HepG2 (cell line): ENCODE results near the gene AGR2. TPM values are rescaled to one million over a fixed set of nuclear protein-coding genes. Genes with fewer than 3 reads are reported as not detected.

Experiments
- ATAC-seq: fragments of 200-7000 bp; cut with Tn5 transposase; 3 replicates; pipeline ENCODE4 v1.9.1; 2020; ENCODE audit warnings: mild to moderate bottlenecking, moderate library complexity
- BruUV-seq: library from RNA; stranded (reverse); fragments of 400-500 nt; replicated peaks from 2 replicates; lab custom pipeline; 2021; lab: Mats Ljungman, UMichigan
- CTCF ChIA-PET: fragments of 300-600 bp; formaldehyde crosslinking; extraction: SDS; loops from one replicate; lab custom pipeline; 2021; ENCODE audit warnings: low total read pairs, inconsistent platforms, low intra/inter-chr PET ratio; lab: Yijun Ruan, JAX
- POLR2A ChIA-PET: fragments of 350-600 bp; sonication (Branson Sonifier 250); formaldehyde crosslinking; loops from one replicate; lab custom pipeline; 2020; ENCODE audit warnings: antibody characterized with exemption, inconsistent platforms; lab: Yijun Ruan, JAX
- DNase-seq: peaks from one replicate; pipeline ENCODE4 v3.0.0-alpha.2; 2015; ENCODE audit warnings: low spot score
- FAIRE-seq: peaks from 3 replicates; lab custom pipeline; 2011; peaks lifted over from hg19 to GRCh38; lab: Jason Lieb, UNC
- H2AFZ ChIP-seq: one replicate; pipeline ENCODE4 v1.6.1; 2011; ENCODE audit warnings: low read length, inconsistent platforms
- H3K27ac ChIP-seq: fragments of 300-600 bp; 3 replicates; pipeline ENCODE4 v1.8.0; 2011; ENCODE audit warnings: mixed run types, mild to moderate bottlenecking, mixed read lengths, low read length, inconsistent platforms; ENCODE audit not compliant: insufficient read depth; ENCODE audit errors: extremely low read length
- H3K27me3 ChIP-seq, 2 experiments: fragments of 200-600 bp in 1 of 2; 2 replicates in 1 of 2; 3 replicates in 1 of 2; pipeline versions ENCODE4 v1.6.0 to v1.8.0; 2011; ENCODE audit warnings: low read length in 2 of 2, mild to moderate bottlenecking in 2 of 2, moderate library complexity in 2 of 2, inconsistent platforms in 1 of 2; ENCODE audit not compliant: insufficient read depth in 2 of 2, control insufficient read depth in 1 of 2
- H3K36me3 ChIP-seq, 2 experiments: fragments of 200-600 bp in 1 of 2; replicated peaks in 1 of 2; 2 replicates in 1 of 2; 3 replicates in 1 of 2; pipeline versions ENCODE4 v1.5.1 to v1.8.0; 2011; ENCODE audit warnings: low read length in 2 of 2, inconsistent platforms in 1 of 2; ENCODE audit not compliant: insufficient read depth in 2 of 2, control insufficient read depth in 1 of 2
- H3K4me1 ChIP-seq: 2 replicates; pipeline ENCODE4 v1.5.1; 2012; ENCODE audit warnings: low read length, inconsistent platforms; ENCODE audit not compliant: insufficient read depth
- H3K4me2 ChIP-seq: 2 replicates; pipeline ENCODE4 v1.6.0; 2011; ENCODE audit warnings: low read depth, low read length, inconsistent platforms
- H3K4me3 ChIP-seq, 3 experiments: fragments of 200-600 bp in 1 of 3; sonication (generic), shearing (Covaris generic) in 1 of 3; replicated peaks in 1 of 3; 2 replicates each; pipeline ENCODE4 v1.5.1; 2011 to 2016; ENCODE audit warnings: low read length in 3 of 3, inconsistent platforms in 2 of 3, low read depth in 2 of 3, mild to moderate bottlenecking in 2 of 3, control low read depth in 1 of 3, mixed read lengths in 1 of 3; ENCODE audit not compliant: insufficient read depth in 1 of 3
- H3K79me2 ChIP-seq: one replicate; pipeline ENCODE4 v1.6.1; 2011; ENCODE audit warnings: low read length, inconsistent platforms; ENCODE audit not compliant: insufficient read depth
- H3K9ac ChIP-seq: 2 replicates; pipeline ENCODE4 v1.6.0; 2011; ENCODE audit warnings: mild to moderate bottlenecking, low read depth, low read length, inconsistent platforms; ENCODE audit not compliant: insufficient read depth
- H3K9me3 ChIP-seq: 2 replicates; pipeline ENCODE4 v1.5.1; 2012; ENCODE audit warnings: mild to moderate bottlenecking, low read length
- H4K20me1 ChIP-seq: 2 replicates; pipeline ENCODE4 v1.6.0; 2011; ENCODE audit warnings: inconsistent platforms, mild to moderate bottlenecking, low read length, moderate library complexity; ENCODE audit not compliant: insufficient read depth
- ATF7-NPFF ChIP-seq: sonication (generic); formaldehyde crosslinking; IDR thresholded peaks from 2 replicates; pipeline ENCODE4 v1.8.1; 2023; ENCODE audit warnings: mild to moderate bottlenecking, low read depth, missing genetic modification reagents, moderate library complexity
- CAMTA2 ChIP-seq: sonication (generic); formaldehyde crosslinking; IDR thresholded peaks from 2 replicates; pipeline ENCODE4 v1.4.0; 2020; ENCODE audit warnings: mild to moderate bottlenecking, missing genetic modification reagents, borderline replicate concordance
- HMG20B ChIP-seq: conservative IDR thresholded peaks from 2 replicates; pipeline ENCODE4 v1.6.1; 2016; ENCODE audit warnings: missing genetic modification reagents, missing compliant biosample characterization
- HOXA3 ChIP-seq: sonication (generic); formaldehyde crosslinking; IDR thresholded peaks from 2 replicates; pipeline ENCODE4 v1.5.0; 2020; ENCODE audit warnings: missing genetic modification reagents
- KDM5A ChIP-seq: fragments of 200-600 bp; sonication (generic); IDR thresholded peaks from 2 replicates; pipeline ENCODE4 v1.7.0; 2018; ENCODE audit warnings: antibody characterized with exemption, mild to moderate bottlenecking, low read length, borderline replicate concordance
- KLF6 ChIP-seq: IDR thresholded peaks from 2 replicates; pipeline ENCODE4 v1.8.0; 2016; ENCODE audit warnings: missing biosample characterization, missing genetic modification reagents
- ZFAT ChIP-seq: sonication (generic); formaldehyde crosslinking; conservative IDR thresholded peaks from 2 replicates; pipeline ENCODE4 v1.8.1; 2023; ENCODE audit warnings: missing genetic modification reagents, inconsistent platforms
- ZNF496 ChIP-seq: sonication (generic); formaldehyde crosslinking; IDR thresholded peaks from 2 replicates; pipeline ENCODE4 v1.8.1; 2023; ENCODE audit warnings: mild to moderate bottlenecking, moderate library complexity, missing genetic modification reagents; ENCODE audit not compliant: insufficient replicate concordance
- ZNF574 ChIP-seq: sonication (generic); formaldehyde crosslinking; IDR thresholded peaks from 2 replicates; pipeline ENCODE4 v1.4.0; 2020; ENCODE audit warnings: missing genetic modification reagents
- WGBS: methylation state at CpG from one replicate; pipeline ENCODE4 v1.1.6; 2017; ENCODE audit warnings: low lambda C conversion rate; 5-methylcytosine and 5-hydroxymethylcytosine counted together
- in situ Hi-C: cut with HindIII; loops from 2 replicates; pipeline ENCODE4 v1.10.0; 2017; ENCODE audit warnings: low pct_unique_long_range_greater_than_20kb; ENCODE audit not compliant: extremely low pct_ligation_motif_present
- intact Hi-C: fragments of 100-400 bp; cut with micrococcal nuclease; formaldehyde crosslinking; loops from one replicate; pipeline ENCODE4 v1.10.0; 2022; ENCODE audit not compliant: unreplicated experiment
- polyA plus RNA-seq, 8 experiments: library from polyadenylated mRNA; depleted of rRNA in 3 of 8; stranded (reverse) in 7 of 8; unstranded in 1 of 8; fragments of >200 nt; fragmentation: Illumina TruSeq in 4 of 8; extraction: Trizol in 4 of 8; gene quantifications; 2 replicates each; pipeline versions ENCODE4 v1.2.1 to v1.2.3, GENCODE V29; 2011 to 2016; ENCODE audit warnings: low read depth in 4 of 8, missing spikeins in 1 of 8, mixed read lengths in 1 of 8; ENCODE audit not compliant: insufficient read depth in 1 of 8
- total RNA-seq, 5 experiments: library from RNA; depleted of rRNA; stranded (reverse); fragments of >200 nt; fragmentation: Illumina TruSeq; extraction: Trizol; gene quantifications; 2 replicates each; pipeline ENCODE4 v1.2.3, GENCODE V29; 2016; ENCODE audit warnings: low read depth in 1 of 5
- TF ChIP-seq, protein P1 (sequence below): sonication (generic); formaldehyde crosslinking; IDR thresholded peaks from 2 replicates; pipeline ENCODE4 v1.8.0; 2022; ENCODE audit warnings: mild to moderate bottlenecking, missing genetic modification reagents

The AGR2 gene
- total and polyA plus RNA-seq, 2 of the 13 experiments (the other 11 are each of a cell fraction or from before 2014, with no cell fraction given), result 1.7 to 2.9 TPM

DNA sequence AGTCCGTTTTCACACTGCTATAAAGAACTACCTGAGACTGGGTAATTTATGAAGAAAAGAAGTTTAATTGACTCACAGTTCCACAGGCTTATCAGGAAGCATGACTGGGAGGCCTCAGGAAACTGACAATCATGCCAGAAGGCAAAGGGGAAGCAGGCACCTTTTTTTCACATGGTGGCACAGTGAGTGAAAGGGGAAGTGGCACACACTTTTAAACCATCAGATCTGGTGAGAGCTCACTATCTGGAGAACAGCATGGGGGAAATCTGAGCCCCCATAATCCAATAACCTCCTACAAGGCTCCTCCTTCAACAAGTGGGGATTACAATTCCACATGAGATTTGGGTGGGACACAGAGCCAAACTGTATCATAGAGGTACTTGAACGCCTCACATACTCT, 47.0 kb upstream of the AGR2 start:
- 3% methylated on average over 2 of the region's 2 CpGs for WGBS
- H3K4me2 ChIP-seq, result no peak overlapping the region
- CTCF ChIA-PET, result no interaction called here
- TF ChIP-seq ZFAT (CRISPR knock-in tag), result no peak
- TF ChIP-seq CAMTA2 (CRISPR knock-in tag), result no peak
- TF ChIP-seq, protein P1, sequence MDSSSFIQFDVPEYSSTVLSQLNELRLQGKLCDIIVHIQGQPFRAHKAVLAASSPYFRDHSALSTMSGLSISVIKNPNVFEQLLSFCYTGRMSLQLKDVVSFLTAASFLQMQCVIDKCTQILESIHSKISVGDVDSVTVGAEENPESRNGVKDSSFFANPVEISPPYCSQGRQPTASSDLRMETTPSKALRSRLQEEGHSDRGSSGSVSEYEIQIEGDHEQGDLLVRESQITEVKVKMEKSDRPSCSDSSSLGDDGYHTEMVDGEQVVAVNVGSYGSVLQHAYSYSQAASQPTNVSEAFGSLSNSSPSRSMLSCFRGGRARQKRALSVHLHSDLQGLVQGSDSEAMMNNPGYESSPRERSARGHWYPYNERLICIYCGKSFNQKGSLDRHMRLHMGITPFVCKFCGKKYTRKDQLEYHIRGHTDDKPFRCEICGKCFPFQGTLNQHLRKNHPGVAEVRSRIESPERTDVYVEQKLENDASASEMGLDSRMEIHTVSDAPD (CRISPR knock-in tag), result no peak
- ATAC-seq (no peak), FAIRE-seq (no peak), DNase-seq (no peak)
- no peaks in the 10 kb centered on the region for H3K9me3 ChIP-seq
- H4K20me1 ChIP-seq, result no peaks in the 10 kb centered on the region
- POLR2A ChIA-PET, result no interaction called here
- H3K79me2 ChIP-seq, result no peaks in the 10 kb centered on the region
- in situ Hi-C loops, result no loop called here
- no TSS peak for BruUV-seq
- peaks cover 0 to 3% of the 10 kb centered on the region in 2 experiments; a peak in 1 of 5 replicates for H3K27me3 ChIP-seq
- no peak overlapping the region for H3K9ac ChIP-seq
- intact Hi-C loops, result no loop called here
- no peak overlapping the region for H3K27ac ChIP-seq
- H3K4me3 ChIP-seq, result no peak overlapping the region
- no peak overlapping the region for H2AFZ ChIP-seq
- H3K4me1 ChIP-seq, result peaks cover 9% of the 10 kb centered on the region
- H3K36me3 ChIP-seq, result no peaks in the 10 kb centered on the region

DNA sequence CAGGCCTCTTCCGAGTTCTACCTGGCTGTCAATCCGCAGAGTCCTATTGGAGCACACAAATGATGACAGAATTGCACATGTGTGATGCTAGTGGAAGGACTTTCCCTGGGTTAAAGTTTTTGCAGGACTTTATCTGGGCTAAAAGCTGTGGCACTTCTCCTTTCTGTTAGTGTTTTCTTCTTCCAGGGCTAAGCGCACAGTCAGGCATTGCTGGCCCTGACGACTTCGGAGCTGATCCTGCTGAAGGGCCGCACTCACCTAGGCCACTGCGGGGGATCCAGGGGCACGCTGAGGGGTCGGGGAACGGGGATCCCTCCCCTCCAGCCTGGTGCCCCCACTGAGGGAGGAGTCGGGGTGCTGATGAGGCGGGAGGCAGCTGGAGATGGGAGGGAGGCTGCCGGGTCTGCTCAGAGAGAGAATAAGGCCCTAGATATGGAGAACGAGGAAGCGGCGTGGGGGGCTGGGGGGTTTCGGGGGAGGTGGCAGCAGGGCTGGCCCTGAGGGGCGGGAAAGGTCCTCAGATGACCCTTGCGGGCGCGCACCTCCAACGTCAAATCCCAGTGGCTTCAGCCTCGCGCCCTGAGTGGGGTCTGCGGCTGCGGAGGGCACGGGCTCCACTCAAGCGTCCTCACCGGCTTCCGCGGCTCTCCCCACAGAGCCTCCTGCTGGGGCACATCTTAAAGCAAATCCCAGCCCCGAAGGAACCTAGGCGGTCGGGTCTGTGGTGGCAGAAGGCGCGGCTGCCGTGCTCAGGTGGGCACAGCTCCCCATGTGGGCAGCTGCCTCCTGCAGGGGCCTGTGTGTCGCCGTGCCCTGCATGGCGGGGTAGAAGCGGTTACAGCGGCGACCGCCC, 46.0 kb upstream of the AGR2 start:
- WGBS, result 74% methylated on average over 37 of the region's 44 CpGs
- no peak for DNase-seq
- Histone ChIP-seq H4K20me1 (no peaks in the 10 kb centered on the region), H3K4me2 (no peak overlapping the region), H3K27ac (no peak overlapping the region), H3K9ac (no peak overlapping the region), H3K9me3 (no peaks in the 10 kb centered on the region), H3K27me3 (peaks cover 0 to 6% of the 10 kb centered on the region in 2 experiments; a peak in 1 of 5 replicates), H3K79me2 (no peaks in the 10 kb centered on the region), H3K36me3 (no peaks in the 10 kb centered on the region), H3K4me1 (peaks cover 10% of the 10 kb centered on the region), H2AFZ (no peak overlapping the region), H3K4me3 (no peak overlapping the region)
- intact Hi-C loops (no loop called here), in situ Hi-C loops (no loop called here)
- ATAC-seq, result no peak
- no peak for FAIRE-seq
- CTCF ChIA-PET, result no interaction called here
- no TSS peak for BruUV-seq
- POLR2A ChIA-PET, result no interaction called here
- TF ChIP-seq HOXA3, result no peak
- no peak for TF ChIP-seq KLF6 (CRISPR knock-in tag)
- TF ChIP-seq KDM5A, result no peak
- no peak for TF ChIP-seq ATF7-NPFF
- no peak for TF ChIP-seq ZNF574
- no peak for TF ChIP-seq ZNF496 (CRISPR knock-in tag)
- TF ChIP-seq HMG20B (CRISPR knock-in tag), result no peak
